ENCODE data around the gene PCSK9.
A peak's percentile ranks its signal among the peaks of the same experiment; 100 is the strongest.

PCSK9 gene

GRCh38 chr1:55044617-55045397, 5.5 kb downstream of the PCSK9 start:
- no peak for DNase-seq

DNA sequence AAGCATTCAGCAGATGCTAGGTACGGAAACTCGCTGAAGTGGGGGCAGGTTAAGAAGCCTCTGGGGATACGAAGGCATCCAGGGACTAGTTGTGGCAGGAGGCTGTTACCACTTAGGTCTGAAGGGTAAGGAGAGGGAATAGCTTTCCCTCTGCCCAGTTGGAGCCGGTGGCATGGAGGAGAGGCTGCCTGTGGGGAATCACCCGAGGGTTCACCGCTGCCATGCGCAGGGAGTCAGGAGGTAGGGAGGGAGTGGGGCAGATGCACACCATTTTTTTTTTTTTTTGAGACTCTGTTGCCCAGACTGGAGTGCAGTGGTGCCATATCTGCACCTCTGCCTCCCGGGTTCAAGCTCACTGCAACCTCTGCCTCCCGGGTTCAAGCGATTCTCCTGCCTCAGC, 6.1 kb downstream of the PCSK9 start:
- no peak for DNase-seq

DNA sequence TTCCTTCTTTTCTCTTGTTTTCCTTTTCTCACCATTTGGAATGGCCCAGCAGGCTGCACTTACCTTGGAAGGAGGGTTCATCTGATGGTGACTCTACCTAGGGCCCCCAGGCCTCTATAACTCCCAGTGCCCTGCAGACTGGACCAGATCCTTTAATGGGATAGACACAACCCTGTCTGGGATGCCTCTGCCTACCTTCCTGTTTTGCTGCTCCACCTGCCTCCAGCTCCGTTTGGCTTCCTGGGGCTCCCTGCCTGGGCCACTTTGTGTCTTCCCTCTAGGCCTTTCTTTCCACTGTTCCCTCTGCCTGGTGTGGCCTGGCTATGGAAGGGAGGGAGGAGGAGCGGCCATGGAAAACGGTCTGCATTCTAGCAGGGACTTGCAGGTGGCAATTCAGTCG, 7.5 kb downstream of the PCSK9 start:
- DNase-seq: no peak

GRCh38 chr1:55047611-55048010, 8.3 kb downstream of the PCSK9 start:
- DNase-seq: no peak

- DNase-seq: no peak
These were observed 9.3 kb downstream of the PCSK9 start for GRCh38 chr1:55048453-55049270.

GRCh38 chr1:55049271-55049913, 10.0 kb downstream of the PCSK9 start:
- DNase-seq: no peak

GRCh38 chr1:55049914-55050278, 10.5 kb downstream of the PCSK9 start:
- no peak for DNase-seq

- no peak for DNase-seq
These were observed 10.9 kb downstream of the PCSK9 start for GRCh38 chr1:55050283-55050682.

- DNase-seq: no peak
These were observed 11.8 kb downstream of the PCSK9 start for GRCh38 chr1:55051169-55051568.

GRCh38 chr1:55051621-55052020, 12.3 kb downstream of the PCSK9 start:
- DNase-seq: no peak

- no peak for DNase-seq
These were observed 13.1 kb downstream of the PCSK9 start for GRCh38 chr1:55052221-55053142.

GRCh38 chr1:55053265-55053954, 14.1 kb downstream of the PCSK9 start:
- DNase-seq: peak; percentile 13

DNA sequence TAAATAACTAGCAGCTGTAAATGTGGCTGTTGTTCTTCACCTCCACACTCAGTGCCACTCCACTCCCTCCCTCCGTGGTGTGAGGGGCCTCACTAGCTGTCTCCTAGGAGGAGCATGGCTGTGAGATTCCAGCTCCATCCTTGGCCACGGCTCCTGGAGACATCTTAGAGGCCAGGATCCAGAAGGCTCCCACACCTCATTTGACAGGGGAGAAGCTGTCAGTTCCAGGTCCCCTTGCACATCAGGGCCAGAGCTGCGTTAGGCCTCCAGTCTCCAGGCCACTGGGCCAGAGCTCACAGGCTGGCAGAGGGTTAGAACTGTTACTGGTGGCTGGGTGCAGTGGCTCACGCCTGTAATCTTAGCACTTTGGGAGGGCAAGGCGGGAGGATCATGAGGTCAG, 15.0 kb downstream of the PCSK9 start:
- no peak for DNase-seq

GRCh38 chr1:55055084-55055882, 15.9 kb downstream of the PCSK9 start:
- DNase-seq: no peak

GRCh38 chr1:55055951-55056631, 16.7 kb downstream of the PCSK9 start:
- no peak for DNase-seq

DNA sequence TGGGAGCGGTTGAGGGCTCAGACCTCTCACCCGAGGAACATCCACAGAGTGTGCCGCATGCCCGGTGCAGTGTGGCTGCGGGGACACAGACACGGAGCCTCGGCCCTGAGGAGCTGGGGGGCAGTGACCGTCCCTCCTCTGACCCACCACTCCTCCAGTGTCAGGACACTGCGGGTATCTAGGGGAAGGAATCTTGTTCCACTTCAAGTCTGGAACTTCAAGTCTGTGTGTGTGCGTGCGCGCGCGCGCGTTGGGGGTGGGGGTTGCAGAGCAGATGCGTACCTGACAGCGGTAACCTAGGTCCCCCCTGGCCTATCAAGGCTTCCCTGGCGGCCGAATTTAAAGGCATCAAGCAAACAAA, 17.3 kb downstream of the PCSK9 start:
- no peak for DNase-seq

- no peak for DNase-seq
These were observed 18.1 kb downstream of the PCSK9 start for GRCh38 chr1:55057270-55057955.

GRCh38 chr1:55057956-55058298, 18.6 kb downstream of the PCSK9 start:
- DNase-seq: no peak

GRCh38 chr1:55059302-55060132, 20.2 kb downstream of the PCSK9 start:
- DNase-seq: no peak

Measured in inflammatory macrophage treated with lipopolysaccharide for 4 hours (primary cell).